Glomerular endothelial cell (primary cell): ENCODE measurements around the gene CUEDC1. TPM values are rescaled to one million over a fixed set of nuclear protein-coding genes. Genes with fewer than 3 reads are reported as not detected.

Source experiments
- DNase-seq: peaks from one replicate; pipeline ENCODE4 v3.0.0-alpha.2; 2011; ENCODE audit warnings: low read depth, low spot score; ENCODE audit errors: extremely low read depth
- total RNA-seq: library from RNA; depleted of rRNA; stranded (reverse); fragments of >200 nt; gene quantifications from 2 replicates; pipeline ENCODE4 v1.2.3, GENCODE V29; 2015

Gene CUEDC1
- total RNA-seq, 1 donor from 2014 or later: 19.8 TPM

DNA sequence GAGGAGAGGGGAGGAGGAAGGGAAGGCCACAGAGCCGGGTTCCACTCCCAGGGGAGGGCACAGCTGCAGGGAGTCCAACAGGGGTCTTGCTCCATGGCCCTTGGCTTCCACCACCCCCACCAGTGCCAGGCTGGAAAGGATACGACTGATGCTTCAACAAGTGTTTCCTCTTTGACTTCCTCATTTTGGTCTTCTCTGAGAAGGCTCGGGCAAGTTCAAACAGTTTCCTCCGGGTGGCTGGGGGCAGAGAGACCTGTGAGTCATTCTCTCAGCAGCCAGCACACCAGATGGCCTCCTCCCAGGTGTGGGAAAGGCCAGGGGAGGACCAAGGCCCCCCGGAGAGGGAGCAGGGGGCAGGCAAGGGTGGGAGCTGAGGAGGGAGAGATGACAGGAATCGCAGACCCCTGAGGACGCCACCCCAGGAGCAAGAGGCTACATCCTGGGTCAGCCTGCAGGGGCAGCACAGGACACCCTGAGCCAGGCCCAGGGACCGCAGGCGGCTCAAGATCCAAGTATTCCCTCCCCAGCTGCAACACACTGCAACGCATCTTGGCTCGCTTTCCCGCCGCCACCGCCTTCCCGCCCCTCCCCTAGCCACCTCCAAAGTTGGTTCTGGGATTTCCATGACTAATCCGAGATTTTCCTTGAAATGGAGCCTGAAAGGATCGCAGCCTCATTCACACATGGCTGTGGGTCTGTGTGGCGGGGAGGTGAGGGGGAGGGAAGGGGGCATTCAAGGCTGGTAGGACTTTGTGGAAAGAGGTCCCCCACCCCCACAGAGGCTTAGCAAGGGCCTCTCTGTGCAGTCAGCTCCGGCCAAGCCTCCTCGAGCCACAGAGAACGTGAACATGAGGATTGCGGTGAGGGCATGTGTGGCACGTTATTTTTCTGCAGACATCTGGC is 87.0 kb downstream of the CUEDC1 start:
- DNase-seq: no peak

DNA sequence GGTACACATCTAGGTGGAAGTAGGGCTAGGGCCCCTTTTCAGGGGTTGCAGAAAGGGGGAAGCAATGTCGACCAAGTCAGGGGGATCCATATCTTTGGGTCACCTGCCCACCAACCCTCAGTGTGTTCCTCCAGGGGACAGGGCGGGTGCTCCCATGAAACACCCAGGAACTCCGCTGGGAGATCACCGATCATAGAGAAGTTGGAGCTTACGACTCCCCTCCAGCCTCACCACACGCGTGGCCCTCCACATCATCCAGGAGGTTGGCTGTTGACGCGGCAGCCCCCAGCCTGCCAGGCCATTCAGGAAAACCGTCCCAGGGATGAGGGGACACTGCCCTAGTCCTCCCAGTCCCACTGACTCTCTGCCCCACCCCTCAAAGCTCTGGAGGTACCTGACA is 88.1 kb downstream of the CUEDC1 start:
- no peak for DNase-seq

DNA sequence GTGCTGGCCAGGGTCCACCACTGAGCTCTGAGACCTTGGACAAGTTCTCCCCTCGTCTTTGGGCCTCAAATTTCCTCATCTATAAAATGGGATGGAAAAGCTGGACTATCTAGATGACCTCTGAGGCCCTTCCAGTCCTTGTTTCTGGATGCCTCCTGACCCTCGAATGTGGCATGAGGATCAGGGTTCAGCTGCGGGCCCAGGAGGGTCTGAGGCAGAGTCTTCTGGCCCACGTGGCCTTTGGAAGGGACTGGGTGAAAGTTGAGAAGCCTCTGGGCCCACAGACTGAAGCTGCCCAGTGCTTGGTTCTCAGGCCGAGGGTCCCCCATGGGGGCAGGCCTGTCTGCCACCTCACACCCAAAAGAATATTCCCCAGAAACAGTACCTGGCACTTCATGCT is 88.5 kb downstream of the CUEDC1 start:
- no peak for DNase-seq

DNA sequence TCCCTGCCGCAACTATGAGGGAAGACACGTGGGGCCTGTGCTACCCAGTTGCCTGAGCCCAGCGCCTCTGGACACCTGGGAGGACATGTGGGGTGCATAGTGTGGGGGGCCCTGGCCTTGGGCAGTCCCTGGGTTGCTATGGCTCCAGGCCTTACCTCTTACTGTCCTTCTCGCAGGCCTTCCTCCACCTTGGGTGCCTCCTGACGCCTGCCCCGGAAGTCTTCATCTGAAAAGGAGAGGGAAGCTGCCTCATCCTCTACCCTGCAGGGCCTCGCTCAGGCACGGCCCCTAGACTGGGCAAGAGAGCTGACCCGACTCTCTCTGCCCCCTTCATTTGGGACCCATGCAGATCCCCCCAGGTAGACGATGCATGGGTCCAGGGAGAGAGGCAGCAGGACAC is 88.9 kb downstream of the CUEDC1 start:
- no peak for DNase-seq

DNA sequence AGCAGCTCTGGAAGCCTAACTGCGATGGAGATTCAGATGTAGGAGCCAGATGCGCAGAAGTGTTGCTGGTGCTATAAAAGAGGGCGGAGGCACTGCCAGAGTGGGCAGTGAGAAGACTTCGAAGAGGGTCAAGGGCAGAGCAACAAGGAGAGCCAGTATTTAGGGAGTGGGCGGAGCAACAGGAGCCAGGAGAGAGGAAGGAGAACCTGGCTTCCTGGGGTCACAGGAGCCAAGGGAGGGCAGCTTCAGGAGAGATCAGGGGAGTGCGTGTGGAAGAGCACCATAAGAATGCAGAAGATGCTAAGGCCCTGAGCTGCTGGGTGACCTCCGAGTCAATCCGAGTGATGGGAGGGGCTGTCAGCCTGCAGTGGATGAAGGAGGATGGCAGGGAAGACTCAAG is 90.9 kb downstream of the CUEDC1 start:
- no peak for DNase-seq

DNA sequence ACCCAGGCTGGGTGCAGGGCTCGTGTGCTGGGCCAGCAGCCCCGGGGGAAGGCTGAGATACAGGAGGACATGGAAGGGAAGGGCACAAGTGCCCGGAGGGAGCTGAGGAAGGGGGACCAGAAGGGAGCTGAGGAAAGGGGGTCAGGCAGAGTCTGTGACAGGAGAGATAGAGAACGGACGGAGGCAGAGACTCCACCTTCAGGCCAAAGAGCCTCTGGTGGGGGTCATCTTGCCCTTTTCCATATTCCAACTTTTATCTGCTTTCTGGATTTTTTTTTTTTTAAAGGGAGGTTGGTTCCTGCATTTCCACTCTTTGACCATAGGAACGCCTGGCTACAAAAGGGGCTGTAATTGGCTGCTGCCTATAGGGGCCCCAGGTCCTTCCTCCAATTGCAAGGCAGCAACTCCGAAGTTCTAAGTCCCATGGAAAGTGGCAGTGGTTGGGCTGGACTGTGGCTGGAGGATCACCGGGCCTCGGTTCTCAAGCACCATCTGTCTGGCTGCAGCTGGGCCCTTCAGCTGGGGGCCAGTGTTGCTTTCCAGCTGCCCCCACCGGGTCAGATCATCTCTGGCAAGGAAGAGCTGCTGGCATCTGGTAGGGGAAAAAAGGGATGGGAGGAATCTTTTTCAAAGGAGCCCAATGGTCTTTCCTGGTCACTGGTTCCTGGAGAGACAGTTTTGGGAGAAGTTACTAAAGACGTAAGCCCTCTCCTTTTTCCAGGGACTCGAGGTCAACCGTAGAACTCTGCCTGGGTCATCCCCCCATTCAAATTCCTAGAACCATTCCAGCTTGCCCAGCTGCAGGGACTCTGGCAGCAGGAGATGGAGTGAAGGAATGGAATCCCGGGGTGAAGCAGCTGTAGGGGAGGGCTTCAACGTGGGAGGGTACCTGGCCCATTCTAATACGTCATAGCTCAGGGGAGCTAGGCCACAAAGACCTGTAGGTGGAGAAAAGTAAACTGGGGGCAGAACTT is 92.2 kb downstream of the CUEDC1 start:
- no peak for DNase-seq

DNA sequence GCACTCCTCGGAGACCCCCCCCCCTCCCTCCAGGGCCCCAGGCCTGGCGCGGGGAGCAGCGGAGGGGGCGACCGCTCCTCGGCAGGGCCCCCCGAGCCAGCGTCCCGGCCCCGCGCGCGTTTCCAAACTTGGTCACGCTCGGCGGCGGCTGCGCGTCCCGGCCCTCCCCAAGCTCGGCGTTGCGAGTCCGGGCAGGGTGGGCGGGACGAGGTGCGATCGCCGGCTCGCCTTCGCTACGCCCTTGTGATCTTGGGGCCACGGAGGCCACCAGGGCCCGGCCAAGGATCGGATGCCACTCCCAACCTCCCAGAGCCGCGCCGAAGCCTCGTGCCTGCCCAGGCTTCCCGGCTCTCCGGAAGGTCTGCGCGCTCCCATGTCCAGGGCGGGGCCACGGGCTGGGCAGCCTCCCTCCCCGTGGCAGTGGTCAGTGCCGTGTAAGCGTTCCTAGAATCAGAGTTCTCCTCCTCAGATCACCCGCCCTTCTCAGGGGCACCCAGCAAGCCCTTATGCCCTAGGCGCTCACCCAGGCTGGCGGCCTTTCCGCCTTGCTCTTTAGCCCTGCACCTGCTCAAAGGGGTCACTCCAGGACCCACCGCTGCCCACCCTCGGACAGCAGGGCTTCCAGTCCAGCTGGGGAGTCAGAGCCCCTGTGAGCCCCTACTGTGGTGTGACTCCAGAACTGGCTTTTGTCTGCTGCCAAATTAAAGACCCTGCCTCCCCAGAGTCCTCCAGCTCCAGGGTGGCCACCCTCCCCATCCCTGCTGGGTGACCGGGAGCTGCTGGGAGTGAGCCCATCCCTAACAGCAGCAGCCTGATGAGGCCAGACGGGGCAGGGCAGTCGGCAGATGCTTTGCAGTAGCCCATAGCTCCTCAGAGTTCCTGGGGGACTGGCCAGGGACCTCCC is 93.2 kb downstream of the CUEDC1 start:
- no peak for DNase-seq

DNA sequence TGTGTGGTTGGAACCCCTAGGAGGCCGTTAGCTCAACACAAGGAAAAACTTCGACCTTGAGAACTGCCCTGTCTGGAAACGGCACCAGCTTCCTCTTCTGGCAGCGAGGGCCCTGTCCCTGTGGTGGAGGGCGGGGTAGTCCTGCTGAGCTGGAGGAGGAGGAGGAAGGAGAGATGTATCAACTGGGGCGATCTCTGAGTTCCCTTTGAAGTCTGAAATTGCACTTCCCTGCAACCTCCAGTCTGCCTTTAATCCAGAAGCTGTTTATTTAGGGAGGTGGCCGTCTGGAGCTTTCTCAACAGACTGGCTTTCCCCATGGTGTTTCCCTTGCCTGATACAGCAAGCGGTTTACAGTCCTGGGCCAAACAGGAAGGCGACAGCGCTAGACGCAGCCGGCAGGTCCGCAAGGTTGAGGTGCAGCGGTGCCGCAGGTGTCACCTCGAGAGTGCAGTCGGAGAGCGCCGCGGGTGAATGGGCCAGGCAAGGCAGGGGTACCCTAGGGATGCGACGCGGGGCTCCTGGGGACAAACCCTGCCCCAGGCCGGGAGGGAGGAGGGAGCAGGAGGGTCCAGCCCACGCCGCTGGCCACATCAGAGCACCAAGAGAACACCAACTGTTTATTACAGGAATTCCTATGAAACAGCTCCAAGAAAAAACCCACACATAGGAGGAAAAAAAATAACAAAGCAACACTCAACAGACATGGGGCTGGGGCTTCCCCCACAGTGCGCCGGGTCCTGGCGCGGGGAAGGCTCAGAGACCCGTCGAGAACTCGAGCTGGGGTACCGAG is 94.0 kb downstream of the CUEDC1 start:
- no peak for DNase-seq

DNA sequence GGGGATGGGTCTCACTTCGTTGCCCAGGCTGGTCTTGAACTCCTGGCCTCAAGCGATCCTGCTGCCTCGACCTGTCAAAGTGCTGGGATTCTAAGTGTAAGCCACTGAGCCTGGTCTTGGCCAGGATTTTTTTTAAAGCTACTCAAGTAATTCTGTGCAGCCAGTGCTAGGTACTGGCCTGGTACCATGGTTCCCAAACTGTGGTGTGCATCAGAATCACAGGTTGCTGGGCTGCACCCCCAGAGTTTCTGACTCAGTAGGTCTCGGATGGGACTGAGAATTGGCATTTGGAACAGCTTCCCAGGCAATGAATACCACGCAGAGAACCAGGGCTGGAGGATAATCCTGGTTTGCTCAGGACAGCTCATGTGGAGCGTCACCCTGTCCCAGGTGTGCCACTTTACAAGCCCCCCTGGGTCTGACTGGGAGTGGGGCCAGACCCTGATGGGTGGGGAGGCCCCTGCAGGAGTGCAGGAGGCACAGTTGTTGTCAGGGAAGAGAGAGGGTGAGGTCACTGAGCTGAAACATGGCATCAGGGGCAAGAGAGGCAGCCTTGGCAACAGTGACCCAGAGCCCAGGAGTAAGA is 94.7 kb downstream of the CUEDC1 start:
- no peak for DNase-seq

DNA sequence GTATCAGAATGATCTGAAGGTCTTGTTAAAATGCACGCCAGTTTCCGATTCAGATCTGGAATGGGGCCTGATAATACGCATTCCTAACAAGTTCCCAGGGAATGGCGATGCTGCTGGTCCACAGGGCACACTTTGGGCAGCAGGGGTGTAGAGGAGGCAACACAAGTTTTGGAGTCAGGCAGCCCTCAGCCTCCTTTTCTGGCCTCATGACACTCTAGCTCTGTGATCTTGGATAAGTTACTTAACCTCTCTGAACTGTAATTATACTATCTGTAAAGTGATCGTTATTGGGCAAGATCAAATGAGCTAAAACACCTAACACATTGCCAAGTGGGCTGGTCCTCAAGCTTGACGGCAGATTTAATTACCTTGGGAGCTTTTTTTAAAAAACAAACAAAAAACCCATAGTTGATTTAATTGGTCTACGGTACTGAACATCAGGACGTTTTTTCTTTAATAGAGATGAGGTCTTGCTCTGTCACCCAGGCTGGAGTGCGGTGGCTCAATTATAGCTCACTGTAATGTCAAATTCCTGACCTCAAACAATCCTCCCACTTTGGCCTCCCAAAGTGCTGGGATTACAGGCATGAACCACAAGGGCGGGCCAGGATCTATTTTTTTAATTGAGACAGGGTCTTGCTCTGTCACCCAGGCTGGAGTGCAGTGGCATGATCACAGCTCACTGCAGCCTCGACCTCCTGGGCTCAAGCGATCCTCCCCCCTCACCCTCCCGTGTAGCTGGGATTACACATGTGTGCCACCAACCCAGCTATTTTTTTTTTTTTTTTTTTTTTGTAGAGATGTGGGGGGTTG is 95.4 kb downstream of the CUEDC1 start:
- DNase-seq: no peak

DNA sequence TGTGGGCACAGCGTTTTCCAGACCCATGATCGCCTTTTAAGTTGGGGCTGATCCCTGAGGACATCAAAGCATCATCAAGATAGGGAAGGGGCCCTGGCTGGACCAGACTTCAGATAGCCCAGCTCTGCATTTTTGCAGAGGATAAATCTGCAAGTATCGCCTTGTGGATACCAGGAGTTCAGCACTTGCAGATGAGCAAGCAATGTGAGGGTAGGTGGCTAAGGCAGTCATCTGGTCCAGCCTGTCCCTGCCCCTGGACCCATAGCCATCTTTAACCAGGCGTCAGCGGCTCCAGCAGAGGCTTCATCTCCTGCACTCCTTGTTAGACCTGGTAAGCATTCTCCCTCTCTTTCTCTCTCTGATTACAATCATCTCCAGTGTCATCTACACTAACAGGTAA is 96.4 kb downstream of the CUEDC1 start:
- DNase-seq: no peak

DNA sequence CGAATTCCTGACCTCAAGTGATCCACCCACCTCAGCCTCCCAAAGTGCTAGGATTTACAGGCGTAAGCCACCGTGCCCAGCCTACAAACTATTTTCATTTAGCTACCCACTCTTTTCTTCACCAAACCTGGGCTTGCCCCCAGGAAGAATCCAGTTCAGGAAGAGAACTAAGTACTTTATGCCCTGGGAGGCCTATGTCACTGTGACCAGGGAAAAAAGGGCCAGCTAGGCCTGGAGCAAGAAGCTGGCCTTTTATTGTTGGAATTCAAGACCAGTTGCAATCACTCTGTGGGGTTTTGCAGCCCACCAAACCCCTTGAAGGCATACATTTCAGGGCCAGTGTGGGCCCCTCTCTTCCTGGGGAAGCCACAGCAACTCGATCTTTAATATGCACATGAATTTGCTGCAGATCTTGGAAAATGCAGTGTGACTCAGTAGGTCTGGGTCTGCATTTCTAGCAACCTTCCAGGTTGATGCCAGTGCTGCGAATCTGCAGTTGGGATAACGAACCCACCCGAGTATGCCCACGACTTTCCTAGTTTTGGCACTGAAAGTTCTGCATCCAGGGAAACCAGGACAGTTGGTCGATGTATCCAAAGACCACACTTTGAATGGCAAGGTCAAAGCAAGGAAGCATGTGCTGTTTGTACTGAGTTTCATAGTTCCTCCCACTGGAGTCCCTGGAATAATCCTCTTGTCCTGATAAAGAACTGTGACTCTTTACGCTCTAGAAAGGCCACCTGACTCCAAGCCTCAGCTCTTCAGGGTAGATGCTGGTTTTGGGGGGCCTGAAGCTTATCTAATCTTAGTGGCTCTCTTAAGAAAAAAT is 98.2 kb downstream of the CUEDC1 start:
- no peak for DNase-seq

DNA sequence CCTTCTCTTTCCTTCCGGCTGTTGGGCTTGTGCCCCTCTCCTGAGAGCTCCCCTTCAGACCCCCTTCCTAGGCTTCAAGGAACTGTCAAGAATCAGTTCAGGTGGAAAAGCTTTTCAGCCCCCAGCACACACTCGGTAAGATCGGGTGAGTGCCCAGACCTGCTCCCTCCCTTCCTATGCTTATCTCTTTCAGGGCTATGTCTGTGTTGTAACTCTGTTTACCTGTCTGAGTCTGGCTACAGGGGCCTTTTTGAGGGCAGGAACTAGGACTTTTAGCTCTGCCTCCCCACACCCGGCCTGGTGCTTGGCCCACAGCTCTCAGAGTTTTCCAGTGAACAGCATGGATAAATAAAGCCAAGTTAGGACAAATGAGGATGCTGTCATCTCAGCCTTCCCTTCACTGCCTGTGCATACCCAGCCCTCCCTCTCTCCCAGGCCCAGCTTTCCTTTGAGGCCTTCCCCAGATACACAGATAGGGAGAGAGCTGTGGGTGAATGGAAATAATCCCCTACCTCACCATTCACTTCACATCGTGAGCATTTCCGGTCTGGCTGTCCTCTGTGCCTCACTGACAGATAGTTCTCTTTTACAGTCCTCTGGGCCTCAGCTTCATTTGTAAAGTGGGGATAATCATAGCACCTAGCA is 99.7 kb downstream of the CUEDC1 start:
- DNase-seq: no peak

DNA sequence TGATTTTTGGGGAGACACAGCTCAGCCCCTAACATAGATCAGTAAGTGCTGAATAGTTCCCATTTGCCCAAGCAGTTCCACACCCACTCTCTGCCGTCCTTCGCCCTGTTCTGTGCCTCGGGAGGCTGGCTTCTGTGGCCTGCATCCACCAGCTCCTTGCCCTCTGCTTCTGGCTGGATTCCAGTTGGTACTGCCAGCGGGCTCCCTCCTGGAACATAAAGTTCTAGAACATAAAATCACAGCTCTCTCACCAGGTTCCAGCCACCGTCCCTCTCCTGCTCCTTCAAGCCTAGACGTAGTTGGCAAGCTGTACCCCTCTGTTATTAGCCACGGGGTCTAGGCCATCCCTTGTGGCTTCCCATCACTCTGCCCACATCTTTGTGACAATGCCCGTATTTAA is 101.5 kb downstream of the CUEDC1 start:
- DNase-seq: no peak

DNA sequence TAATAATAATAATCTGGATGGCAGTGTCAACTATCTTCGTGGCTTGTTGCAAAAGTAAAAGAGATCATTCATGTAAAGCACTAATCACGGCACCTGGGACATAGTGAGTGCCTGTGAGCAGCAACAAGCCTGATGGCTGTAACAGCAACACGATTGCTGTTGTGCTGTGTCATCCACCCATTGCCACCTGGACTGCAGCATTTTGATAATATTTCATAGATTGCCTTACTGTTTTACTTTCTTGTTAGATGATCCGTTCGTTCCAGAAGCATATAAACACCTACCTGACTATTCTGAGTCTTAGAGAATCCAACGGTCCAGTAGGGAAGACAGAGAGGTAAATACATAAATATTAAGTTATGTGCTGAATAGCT is 102.3 kb downstream of the CUEDC1 start:
- DNase-seq: no peak

DNA sequence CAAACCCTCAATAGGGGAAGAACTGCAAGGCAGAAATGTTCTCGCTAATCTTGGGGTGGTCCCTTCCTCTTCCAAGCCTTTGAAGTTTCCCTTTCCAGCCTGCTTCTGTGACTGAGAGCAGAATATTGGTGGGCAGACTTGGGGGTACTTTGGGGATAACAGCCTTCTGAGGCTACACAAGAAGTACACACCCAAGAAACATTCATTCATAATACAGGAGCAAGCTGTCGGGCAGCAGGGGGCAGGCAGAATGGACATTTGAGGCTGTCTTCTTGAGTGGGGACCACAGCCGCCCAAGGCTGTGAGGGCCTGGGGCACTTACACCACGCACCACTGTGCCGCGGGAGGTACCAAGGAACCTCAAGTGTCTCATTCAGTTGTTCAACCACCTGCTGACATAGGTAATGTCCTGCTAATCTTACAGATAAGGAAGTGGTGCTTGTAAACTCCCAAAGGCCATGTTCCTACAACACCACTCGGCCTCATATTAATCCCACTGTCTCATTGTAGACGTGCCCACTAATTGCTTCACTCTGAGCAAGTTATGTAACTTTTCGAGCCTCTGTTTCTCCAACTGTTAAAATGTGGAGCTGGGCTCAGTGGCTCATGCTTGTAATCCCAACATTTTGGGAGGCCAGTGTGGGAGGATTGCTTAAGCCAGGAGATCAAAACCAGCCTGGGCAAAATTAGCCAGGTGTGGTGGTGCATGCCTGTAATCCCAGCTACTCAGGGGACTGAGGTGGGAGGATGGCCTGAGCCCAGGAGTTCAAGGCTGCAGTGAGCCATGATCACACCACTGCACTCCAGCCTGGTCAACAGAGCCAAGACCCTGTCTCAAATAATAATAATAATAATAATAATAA is 102.9 kb downstream of the CUEDC1 start:
- DNase-seq: no peak
